Neural crest cell (in vitro differentiated cells): ENCODE measurements around the gene SPTAN1. TPM values are rescaled to one million over a fixed set of nuclear protein-coding genes. Genes with fewer than 3 reads are reported as not detected.

Source experiments
- DNase-seq: peaks from one replicate; pipeline ENCODE4 v3.0.0; 2021; ENCODE audit warnings: low read depth, mixed read lengths, low spot score
- H3K27ac Mint-ChIP-seq: one replicate; pipeline ENCODE4 v1.8.0; 2021; ENCODE audit warnings: mild to moderate bottlenecking, mixed read lengths; ENCODE audit not compliant: unreplicated experiment
- H3K27me3 Mint-ChIP-seq: 2 replicates; pipeline ENCODE4 v1.8.0; 2021; ENCODE audit warnings: low read depth, mild to moderate bottlenecking, mixed read lengths
- H3K36me3 Mint-ChIP-seq: 2 replicates; pipeline ENCODE4 v1.8.0; 2021; ENCODE audit warnings: low read depth, mild to moderate bottlenecking, mixed read lengths
- H3K4me1 Mint-ChIP-seq: 2 replicates; pipeline ENCODE4 v1.8.0; 2021; ENCODE audit warnings: mixed read lengths
- H3K4me3 Mint-ChIP-seq: one replicate; pipeline ENCODE4 v1.8.0; 2021; ENCODE audit warnings: mild to moderate bottlenecking, mixed read lengths
- H3K9me3 Mint-ChIP-seq: 2 replicates; pipeline ENCODE4 v1.8.0; 2021; ENCODE audit warnings: mixed read lengths
- total RNA-seq: library from RNA; stranded (reverse); gene quantifications from 2 replicates; pipeline ENCODE4 v1.2.1, GENCODE V29; 2021
- TF ChIP-seq, protein P1 (sequence below): fragments of 200-600 bp; sonication (generic); conservative IDR thresholded peaks from 2 replicates; pipeline ENCODE4 v1.5.0; 2021; ENCODE audit warnings: antibody characterized with exemption, mild to moderate bottlenecking

SPTAN1 gene
- total RNA-seq, 1 donor from 2014 or later, result 289 TPM

GRCh38 chr9:128550226-128550625, 2.2 kb upstream of the SPTAN1 start:
- Mint-ChIP-seq H3K4me1 (peaks cover 17% of the 10 kb centered on the region), H3K27me3 (no peaks in the 10 kb centered on the region), H3K9me3 (no peaks in the 10 kb centered on the region), H3K36me3 (no peaks in the 10 kb centered on the region), H3K27ac (no peak overlapping the region), H3K4me3 (peak overlapping the region; percentile 95)
- DNase-seq, result no peak
- TF ChIP-seq, protein P1, sequence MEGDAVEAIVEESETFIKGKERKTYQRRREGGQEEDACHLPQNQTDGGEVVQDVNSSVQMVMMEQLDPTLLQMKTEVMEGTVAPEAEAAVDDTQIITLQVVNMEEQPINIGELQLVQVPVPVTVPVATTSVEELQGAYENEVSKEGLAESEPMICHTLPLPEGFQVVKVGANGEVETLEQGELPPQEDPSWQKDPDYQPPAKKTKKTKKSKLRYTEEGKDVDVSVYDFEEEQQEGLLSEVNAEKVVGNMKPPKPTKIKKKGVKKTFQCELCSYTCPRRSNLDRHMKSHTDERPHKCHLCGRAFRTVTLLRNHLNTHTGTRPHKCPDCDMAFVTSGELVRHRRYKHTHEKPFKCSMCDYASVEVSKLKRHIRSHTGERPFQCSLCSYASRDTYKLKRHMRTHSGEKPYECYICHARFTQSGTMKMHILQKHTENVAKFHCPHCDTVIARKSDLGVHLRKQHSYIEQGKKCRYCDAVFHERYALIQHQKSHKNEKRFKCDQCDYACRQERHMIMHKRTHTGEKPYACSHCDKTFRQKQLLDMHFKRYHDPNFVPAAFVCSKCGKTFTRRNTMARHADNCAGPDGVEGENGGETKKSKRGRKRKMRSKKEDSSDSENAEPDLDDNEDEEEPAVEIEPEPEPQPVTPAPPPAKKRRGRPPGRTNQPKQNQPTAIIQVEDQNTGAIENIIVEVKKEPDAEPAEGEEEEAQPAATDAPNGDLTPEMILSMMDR, result no peak

GRCh38 chr9:128550770-128551656, 1.4 kb upstream of the SPTAN1 start:
- Mint-ChIP-seq H3K27ac (no peak overlapping the region), H3K4me3 (peak overlapping the region; percentile 95), H3K27me3 (no peaks in the 10 kb centered on the region), H3K36me3 (no peaks in the 10 kb centered on the region), H3K4me1 (peaks cover 17% of the 10 kb centered on the region), H3K9me3 (no peaks in the 10 kb centered on the region)
- TF ChIP-seq, protein P1, result no peak
- DNase-seq, result no peak

DNA sequence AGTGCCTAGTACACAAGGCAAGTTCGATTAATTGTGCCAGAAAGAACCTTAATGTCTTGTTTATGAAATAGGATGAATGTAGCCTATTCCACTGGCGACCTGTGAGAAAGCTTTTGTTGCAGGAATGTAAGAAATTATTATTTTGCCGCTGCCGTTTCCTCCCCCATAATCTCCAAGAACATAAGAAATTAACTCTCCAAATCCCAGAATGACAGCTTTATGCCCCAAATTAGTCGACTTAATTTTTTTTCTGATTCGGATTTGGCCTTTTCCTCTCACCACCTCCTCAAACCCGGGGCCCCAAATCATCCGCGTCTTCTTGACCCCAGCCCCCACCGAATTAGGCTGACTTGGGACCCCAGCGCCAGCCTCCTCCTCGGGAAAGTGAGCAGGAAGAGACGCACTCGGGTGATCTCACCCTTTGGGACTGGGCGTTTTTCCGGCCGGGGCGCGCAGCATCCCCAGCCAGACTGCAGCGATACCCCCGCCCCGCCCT, 682 bp upstream of the SPTAN1 start:
- no peaks in the 10 kb centered on the region for H3K27me3 Mint-ChIP-seq
- peak overlapping the region; percentile 98 for H3K27ac Mint-ChIP-seq
- DNase-seq, result no peak
- no peaks in the 10 kb centered on the region for H3K9me3 Mint-ChIP-seq
- H3K36me3 Mint-ChIP-seq, result no peaks in the 10 kb centered on the region
- peaks cover 18% of the 10 kb centered on the region for H3K4me1 Mint-ChIP-seq
- TF ChIP-seq, protein P1, result no peak
- peak overlapping the region; percentile 95 for H3K4me3 Mint-ChIP-seq

DNA sequence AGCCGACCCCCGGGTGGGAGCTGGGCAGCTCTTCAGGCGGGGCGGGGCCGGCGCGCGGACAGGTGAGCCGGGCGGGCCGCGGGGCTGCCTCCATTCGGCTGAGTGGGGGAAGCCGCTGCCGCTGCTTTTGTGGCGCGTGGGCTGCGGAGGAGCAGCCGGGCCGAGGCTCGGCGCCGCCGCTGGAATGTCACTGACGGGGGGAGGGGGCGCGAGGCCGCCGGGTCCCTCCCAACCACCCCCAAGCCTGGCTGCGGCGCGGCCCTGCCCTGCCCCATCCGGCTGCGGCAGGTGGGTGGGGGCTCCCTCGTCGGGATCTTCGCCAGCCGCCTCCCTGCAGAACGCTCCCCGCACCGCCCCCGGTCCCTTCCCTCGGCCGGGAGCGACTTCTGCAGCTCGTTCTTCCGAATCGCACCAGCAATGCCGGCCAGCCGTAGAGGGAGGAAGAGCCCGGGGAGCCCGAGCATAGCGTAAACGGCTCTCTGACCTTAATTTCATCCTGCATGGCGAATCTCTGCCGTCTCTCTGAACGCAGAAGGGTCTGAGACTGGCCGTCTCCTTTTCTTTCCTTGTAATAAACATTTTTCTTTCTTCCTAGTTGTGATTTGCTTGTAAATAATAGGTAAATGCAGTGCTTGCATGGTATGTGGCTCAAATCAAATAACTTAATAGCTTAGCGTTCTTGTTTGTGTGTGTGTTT, 505 bp downstream of the SPTAN1 start:
- Mint-ChIP-seq H3K4me1 (peaks cover 26% of the 10 kb centered on the region), H3K36me3 (no peaks in the 10 kb centered on the region), H3K27me3 (no peaks in the 10 kb centered on the region), H3K9me3 (no peaks in the 10 kb centered on the region), H3K4me3 (no peak overlapping the region), H3K27ac (no peak overlapping the region)
- TF ChIP-seq, protein P1, result no peak
- peak; percentile 36 for DNase-seq

DNA sequence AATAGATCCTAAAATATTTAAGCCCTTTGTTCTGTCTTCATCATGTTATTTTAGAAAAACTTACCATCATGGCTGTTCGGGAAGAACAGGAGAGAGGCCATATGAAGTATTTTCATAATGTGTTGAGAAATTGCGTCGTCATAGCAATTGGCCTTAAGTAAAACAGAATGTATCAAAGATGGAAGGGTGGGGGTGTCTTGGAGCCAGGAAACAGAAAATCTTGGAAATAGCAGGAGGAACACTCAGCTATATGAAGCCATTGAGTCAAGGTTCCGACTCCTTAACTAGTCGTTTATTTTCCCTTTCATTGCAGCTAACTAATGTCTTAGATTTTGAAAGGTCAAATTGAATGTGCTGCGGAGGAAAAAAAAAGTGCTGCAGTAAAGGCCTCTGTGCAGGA, 1.3 kb downstream of the SPTAN1 start:
- TF ChIP-seq, protein P1, result no peak
- no peak overlapping the region for H3K27ac Mint-ChIP-seq

More for the DNA sequence above, 1.3 kb downstream of the SPTAN1 start:
- Mint-ChIP-seq H3K9me3 (no peaks in the 10 kb centered on the region), H3K27me3 (no peaks in the 10 kb centered on the region), H3K4me3 (no peak overlapping the region), H3K36me3 (no peaks in the 10 kb centered on the region), H3K4me1 (peaks cover 35% of the 10 kb centered on the region)
- DNase-seq, result no peak
